Stomach smooth muscle (tissue), 2 donors: Measurements from ENCODE around the gene PPP1R3G.
"Not testable (repeated sequence)": the region's sequence is repeated elsewhere in the genome, so short reads cannot be mapped to it uniquely, and the experiment has no call there.

Source experiments
- H3K27ac ChIP-seq: one replicate; pipeline ENCODE4 v1.7.0; 2013; ENCODE audit warnings: mild to moderate bottlenecking, low read length, inconsistent platforms
- H3K27me3 ChIP-seq, 2 donors: one replicate each; pipeline ENCODE4 v1.7.0; 2013; ENCODE audit warnings: low read length in 2 of 2; ENCODE audit not compliant: insufficient read depth in 2 of 2, control insufficient read depth in 1 of 2
- H3K36me3 ChIP-seq, 2 donors: one replicate each; pipeline ENCODE4 v1.7.0; 2013; ENCODE audit warnings: low read length in 2 of 2; ENCODE audit not compliant: control insufficient read depth in 2 of 2, insufficient read depth in 2 of 2
- H3K4me1 ChIP-seq: one replicate; pipeline ENCODE4 v1.7.0; 2013; ENCODE audit warnings: low read length; ENCODE audit not compliant: control insufficient read depth, insufficient read depth
- H3K4me3 ChIP-seq, 2 donors: one replicate each; pipeline ENCODE4 v1.7.0; 2013; ENCODE audit warnings: low read length in 2 of 2
- H3K9ac ChIP-seq, 2 donors: one replicate each; pipeline ENCODE4 v1.7.0; 2013; ENCODE audit warnings: low read length in 2 of 2, mild to moderate bottlenecking in 1 of 2
- H3K9me3 ChIP-seq, 2 donors: one replicate each; pipeline ENCODE4 v1.7.0; 2013; ENCODE audit warnings: low read length in 2 of 2; ENCODE audit not compliant: control insufficient read depth in 2 of 2
- donor health status: healthy.
- donor health status: Pancreatic carcinoma.

The PPP1R3G gene

GRCh38 chr6:5054245-5054873 lies 30.8 kb upstream of the PPP1R3G start:
- Histone ChIP-seq H3K27me3 (no peaks in the 10 kb centered on the region), H3K36me3 (no peaks in the 10 kb centered on the region), H3K4me1 (no peaks in the 10 kb centered on the region), H3K4me3 (no peak overlapping the region), H3K27ac (no peak overlapping the region), H3K9me3 (peaks cover 3 to 7% of the 10 kb centered on the region in 2 donors), H3K9ac (no peak overlapping the region)

- Histone ChIP-seq H3K4me3 (no peak overlapping the region), H3K4me1 (no peaks in the 10 kb centered on the region), H3K27ac (no peak overlapping the region), H3K9ac (no peak overlapping the region), H3K36me3 (no peaks in the 10 kb centered on the region), H3K9me3 (peaks cover 3 to 7% of the 10 kb centered on the region in 2 donors), H3K27me3 (no peaks in the 10 kb centered on the region)
Measured at GRCh38 chr6:5055118-5055517, 30.0 kb upstream of the PPP1R3G start.

DNA sequence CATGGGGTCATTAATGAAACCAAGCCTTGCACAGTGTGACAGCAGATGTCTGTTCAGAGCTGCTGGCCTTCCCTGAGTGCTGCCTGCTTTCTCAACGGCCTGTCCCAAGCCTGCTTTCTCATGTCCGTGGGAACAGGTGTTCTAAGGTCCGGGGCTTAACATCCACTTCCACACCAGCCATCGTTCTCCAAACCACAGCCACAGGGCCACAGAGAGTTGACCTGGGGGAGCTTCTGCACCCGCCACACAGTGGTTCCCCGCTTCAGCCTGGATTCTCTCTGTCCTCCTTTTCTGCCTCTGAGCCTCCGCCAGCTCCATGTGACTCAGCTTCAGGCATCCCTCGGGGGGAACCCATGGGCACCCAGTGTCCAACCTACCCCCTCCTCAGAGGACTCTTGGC lies 26.9 kb upstream of the PPP1R3G start:
- Histone ChIP-seq H3K9me3 (no peaks in the 10 kb centered on the region), H3K4me1 (no peaks in the 10 kb centered on the region), H3K27me3 (no peaks in the 10 kb centered on the region), H3K27ac (no peak overlapping the region), H3K4me3 (no peak overlapping the region), H3K36me3 (no peaks in the 10 kb centered on the region), H3K9ac (no peak overlapping the region)

GRCh38 chr6:5059036-5059896 lies 25.9 kb upstream of the PPP1R3G start:
- Histone ChIP-seq H3K36me3 (no peaks in the 10 kb centered on the region), H3K4me3 (no peak overlapping the region), H3K9me3 (no peaks in the 10 kb centered on the region), H3K9ac (no peak overlapping the region), H3K27me3 (no peaks in the 10 kb centered on the region), H3K27ac (no peak overlapping the region), H3K4me1 (no peaks in the 10 kb centered on the region)

GRCh38 chr6:5060439-5060838 lies 24.7 kb upstream of the PPP1R3G start:
- H3K27ac ChIP-seq, result not testable (repeated sequence)

GRCh38 chr6:5061152-5061551 lies 24.0 kb upstream of the PPP1R3G start:
- Histone ChIP-seq H3K4me3 (no peak overlapping the region), H3K4me1 (no peaks in the 10 kb centered on the region), H3K9me3 (no peaks in the 10 kb centered on the region), H3K27ac (no peak overlapping the region), H3K27me3 (no peaks in the 10 kb centered on the region), H3K36me3 (no peaks in the 10 kb centered on the region), H3K9ac (no peak overlapping the region)

More at GRCh38 chr6:5060439-5060838, 24.7 kb upstream of the PPP1R3G start:
- not testable (repeated sequence) for H3K36me3 ChIP-seq, H3K4me1 ChIP-seq, H3K27me3 ChIP-seq, H3K9me3 ChIP-seq, H3K9ac ChIP-seq, H3K4me3 ChIP-seq

DNA sequence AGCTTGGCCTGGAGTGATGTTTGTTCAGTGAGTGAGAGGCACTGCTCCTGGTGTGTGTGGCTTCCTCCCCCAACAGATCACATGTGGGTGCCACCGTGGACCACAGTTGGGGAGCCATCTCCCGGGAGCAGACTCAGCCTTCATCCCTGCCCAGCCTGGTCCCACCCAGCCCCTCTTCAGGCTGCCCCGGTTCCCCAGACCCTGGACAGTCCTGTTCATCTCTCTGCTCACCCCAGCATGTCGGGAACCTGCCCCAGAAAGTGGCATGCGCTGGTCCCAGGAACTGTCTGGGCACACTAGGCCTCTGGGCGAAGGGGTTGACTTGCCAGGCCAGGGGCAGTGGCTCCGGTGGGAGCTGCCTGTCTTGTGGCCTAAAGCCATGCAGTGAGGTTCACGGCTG lies 21.5 kb upstream of the PPP1R3G start:
- no peaks in the 10 kb centered on the region for H3K4me1 ChIP-seq
- H3K36me3 ChIP-seq, result no peaks in the 10 kb centered on the region
- no peak overlapping the region for H3K4me3 ChIP-seq
- no peaks in the 10 kb centered on the region for H3K27me3 ChIP-seq
- H3K9ac ChIP-seq, result no peak overlapping the region
- H3K27ac ChIP-seq, result no peak overlapping the region
- peaks cover 0 to 6% of the 10 kb centered on the region in 2 donors for H3K9me3 ChIP-seq

DNA sequence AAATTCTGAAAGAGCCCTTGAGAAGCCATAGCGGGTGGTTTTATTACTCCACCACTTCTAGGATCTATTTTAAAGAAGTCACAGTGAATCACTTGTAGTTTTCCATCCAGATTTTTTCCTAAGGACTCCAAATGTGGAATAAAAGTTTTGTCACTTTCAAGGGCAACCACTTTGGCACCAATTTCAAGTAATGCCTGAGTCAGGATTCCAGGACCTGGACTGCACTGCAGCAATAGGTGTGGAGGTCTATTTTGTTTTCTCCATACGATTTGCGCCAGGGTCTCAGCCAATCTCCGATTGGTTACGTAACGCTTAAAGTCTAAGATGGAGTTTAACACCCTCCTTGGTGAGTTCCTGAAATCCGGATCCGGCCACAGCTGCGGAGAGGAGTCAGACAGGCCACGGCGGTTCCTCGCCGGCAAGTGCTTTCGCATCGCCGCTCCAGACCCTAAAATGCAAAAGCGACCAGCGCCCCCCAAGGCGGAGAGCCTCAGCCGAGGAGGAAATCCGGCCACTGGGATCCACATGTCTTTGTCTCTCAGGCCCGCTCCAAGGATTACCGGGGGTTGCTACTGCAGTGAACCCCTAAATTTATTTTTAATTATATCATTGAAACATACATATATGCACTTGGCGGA lies 18.6 kb upstream of the PPP1R3G start:
- Histone ChIP-seq H3K4me3 (no peak overlapping the region), H3K9ac (no peak overlapping the region), H3K27ac (no peak overlapping the region), H3K9me3 (peaks cover 0 to 6% of the 10 kb centered on the region in 2 donors), H3K4me1 (no peaks in the 10 kb centered on the region), H3K36me3 (no peaks in the 10 kb centered on the region), H3K27me3 (no peaks in the 10 kb centered on the region)

- Histone ChIP-seq H3K4me1 (no peaks in the 10 kb centered on the region), H3K9me3 (peaks cover 0 to 6% of the 10 kb centered on the region in 2 donors), H3K27me3 (no peaks in the 10 kb centered on the region), H3K27ac (no peak overlapping the region), H3K4me3 (no peak overlapping the region), H3K36me3 (no peaks in the 10 kb centered on the region), H3K9ac (no peak overlapping the region)
Measured at GRCh38 chr6:5067305-5067704, 17.8 kb upstream of the PPP1R3G start.

GRCh38 chr6:5068153-5068751 lies 16.9 kb upstream of the PPP1R3G start:
- H3K27ac ChIP-seq, result no peak overlapping the region
- no peaks in the 10 kb centered on the region for H3K4me1 ChIP-seq
- H3K9ac ChIP-seq, result no peak overlapping the region
- no peak overlapping the region for H3K4me3 ChIP-seq
- no peaks in the 10 kb centered on the region for H3K27me3 ChIP-seq
- H3K36me3 ChIP-seq, result no peaks in the 10 kb centered on the region
- H3K9me3 ChIP-seq, result peaks cover 0 to 6% of the 10 kb centered on the region in 2 donors
